ENCODE data around the gene FMOD.
"Not testable (repeated sequence)": the region's sequence is repeated elsewhere in the genome, so short reads cannot be mapped to it uniquely, and the experiment has no call there.

The FMOD gene

DNA sequence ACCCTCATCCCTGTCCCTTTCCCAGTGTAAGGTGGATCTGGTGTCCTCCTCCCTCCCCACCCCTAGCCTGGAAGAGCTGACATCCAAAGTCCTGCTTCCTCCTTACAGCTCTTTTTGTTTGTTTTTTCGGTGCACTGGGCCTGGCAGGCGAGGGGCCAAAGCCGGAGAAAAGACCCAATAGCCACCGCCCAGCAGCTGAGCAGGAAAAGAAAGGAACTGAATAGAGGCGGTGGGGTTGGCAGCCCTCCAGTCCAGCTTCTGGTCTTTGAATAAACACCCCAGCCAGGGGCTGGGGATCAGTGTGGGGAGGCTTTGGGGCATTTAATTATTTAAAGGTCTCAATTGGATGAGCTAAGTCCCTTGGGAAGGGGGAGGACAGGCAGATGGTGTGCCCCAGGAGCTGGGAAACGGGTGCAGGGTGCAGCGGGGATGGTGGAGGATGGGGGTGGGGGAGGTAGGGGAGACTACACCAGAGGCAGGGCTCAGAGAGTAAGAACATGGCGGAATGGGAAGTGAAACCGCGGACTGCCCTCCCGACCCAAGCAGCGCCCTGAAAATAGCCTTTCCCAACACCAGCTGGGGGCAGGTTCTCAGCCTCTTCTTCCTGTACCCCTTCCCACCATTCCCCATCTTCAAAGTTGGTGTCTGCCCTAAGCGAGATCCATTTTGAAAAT lies 25.4 kb downstream of the FMOD start:
- no peak for DNase-seq

DNA sequence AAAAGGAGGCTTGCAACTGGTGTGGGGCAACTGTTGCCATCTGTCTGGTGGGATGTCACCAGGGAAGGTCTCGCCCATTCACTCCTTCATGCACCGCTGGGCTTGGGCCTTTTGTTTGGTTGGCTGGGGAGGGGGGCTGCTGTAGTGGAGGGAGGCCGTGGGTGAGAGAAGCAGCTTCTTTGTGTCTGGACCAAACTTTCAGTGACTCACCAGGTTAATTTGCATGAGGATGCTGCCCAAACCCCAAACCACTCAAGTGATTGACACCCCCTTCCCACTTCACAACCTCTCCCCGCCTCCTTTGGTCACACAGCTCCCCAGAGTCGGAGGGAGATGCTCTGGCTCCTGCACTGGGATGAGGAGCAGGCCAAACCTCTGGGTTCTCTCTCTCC lies 25.9 kb downstream of the FMOD start:
- peak; percentile 24 for DNase-seq

DNA sequence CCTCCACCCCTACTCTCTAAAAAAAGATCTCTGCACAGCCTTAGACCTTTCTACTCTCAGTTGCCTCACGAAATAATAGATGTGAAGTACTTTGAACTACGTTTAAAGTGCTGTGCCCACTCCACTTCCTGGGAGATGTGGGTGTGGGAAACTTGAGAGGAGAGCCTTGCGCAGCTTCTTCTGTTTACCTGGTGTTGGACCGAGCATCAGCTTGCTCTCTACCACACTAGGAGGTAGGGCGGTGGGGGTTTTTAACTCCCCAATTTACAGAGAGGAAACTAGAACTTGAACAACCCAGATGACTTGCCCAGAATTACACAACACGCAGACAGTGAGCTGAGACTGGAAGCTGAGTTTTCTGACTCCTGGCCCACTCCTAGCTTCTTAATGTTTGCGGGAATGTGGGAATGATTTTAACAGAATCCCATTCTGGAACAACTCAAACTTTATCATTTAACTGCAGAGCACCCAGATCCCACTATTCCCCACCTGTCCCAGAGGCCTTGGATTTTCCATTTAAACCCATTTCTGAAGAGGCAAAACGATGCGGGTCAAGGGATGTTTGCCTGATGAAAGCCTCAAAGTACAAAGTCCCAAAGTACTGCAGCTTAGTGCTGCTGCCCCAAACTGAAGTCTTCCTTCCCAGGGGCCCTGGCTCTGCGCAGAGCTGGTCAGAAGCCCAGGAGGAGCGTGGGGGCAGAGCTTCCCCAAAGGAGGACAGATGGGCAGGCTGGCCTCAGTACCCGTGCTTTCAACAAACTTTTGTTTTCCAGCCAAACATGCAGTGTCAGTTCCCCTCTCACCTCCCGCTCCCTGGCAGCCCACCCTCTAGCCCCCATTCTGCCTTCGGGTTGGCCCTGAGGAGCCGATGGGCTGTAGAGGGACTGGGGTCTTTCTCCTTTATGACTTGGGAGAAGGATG lies 26.6 kb downstream of the FMOD start:
- peak; percentile 43 for DNase-seq

DNA sequence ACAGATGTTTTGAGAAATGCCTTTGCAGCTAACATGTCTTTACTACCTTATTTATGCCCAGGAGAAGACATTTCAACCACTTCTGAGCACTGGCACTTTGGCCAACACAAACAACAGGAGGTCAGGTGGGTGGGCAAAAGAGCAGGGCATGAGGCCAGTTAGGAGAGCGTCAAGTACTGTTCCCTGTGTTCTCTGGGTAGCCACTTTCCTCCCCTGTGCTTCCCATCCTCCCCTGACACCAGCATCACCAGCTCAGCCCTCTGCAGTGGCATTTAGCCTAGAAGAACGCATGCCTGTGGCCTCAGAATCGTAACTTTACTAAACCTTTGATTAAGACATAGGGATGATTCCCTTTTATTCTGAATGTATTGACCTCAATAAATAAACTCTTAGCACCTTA lies 27.3 kb downstream of the FMOD start:
- DNase-seq, result no peak

DNA sequence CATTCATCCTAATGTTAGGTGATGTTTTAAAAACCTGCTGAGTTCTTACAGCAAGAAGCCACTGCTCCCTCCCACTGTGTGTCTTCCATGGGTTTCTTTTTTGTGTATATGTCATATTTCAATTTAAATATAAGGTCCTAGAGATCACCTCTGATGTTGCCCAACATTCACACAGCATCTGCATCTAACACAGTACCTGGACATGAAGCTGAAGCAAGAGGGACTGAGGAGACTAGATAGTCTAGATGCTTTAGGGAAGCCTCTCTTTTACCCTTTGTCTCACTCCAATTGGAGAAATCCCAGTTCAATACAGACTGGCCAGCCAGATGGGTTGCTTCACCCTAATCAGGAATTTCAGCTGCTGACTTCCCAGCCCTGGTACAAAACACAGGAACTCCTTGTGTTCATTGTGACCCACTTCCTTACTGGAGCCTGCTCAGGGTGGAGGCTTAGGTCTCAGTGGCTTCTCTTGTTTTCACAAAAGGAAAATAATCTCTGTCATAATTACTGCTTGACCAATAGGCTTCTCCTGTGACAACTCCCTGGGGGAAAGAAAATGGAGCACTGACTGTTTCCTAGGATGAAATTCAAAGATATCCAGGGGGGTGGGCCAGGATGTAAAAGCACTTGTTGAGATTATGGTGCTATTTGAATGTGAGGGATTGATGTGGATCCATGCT lies 28.3 kb downstream of the FMOD start:
- no peak for DNase-seq

DNA sequence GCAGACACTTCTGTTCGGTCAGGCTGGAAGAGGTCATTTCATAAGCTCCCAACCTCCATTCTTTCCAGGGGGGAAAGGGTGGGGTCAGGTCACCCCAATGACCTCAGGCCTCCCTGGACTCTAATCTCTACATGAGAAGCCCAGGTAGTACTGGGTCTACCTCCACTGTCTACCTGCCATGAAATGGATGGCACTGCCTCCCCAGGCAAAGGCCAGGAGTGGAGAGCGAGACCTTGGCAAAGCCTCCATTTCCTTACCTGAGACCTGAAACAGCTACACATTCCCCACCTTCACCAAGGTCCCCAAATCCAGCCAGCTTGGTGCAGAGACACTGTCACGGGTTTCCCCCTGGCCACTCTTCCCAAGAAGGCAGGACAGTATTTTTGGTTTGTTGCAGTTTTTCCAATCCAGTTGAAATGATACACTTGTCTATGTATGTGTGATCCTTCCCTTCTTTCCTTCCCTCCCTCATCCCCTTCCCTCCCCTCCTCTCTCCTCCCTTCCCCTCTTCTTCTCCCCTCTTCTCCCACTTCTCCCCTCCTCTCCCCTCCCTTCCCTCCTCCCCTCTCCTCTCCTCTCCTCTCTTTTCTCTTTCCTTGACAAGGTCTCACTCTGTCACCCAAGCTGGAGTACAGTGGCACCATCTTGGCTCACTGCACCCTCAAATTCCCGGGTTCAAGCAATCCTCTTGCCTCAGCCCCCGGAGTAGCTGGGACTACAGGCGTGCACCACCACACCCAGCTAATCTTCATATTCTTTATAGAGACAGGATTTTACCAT lies 29.5 kb downstream of the FMOD start:
- DNase-seq, result no peak

DNA sequence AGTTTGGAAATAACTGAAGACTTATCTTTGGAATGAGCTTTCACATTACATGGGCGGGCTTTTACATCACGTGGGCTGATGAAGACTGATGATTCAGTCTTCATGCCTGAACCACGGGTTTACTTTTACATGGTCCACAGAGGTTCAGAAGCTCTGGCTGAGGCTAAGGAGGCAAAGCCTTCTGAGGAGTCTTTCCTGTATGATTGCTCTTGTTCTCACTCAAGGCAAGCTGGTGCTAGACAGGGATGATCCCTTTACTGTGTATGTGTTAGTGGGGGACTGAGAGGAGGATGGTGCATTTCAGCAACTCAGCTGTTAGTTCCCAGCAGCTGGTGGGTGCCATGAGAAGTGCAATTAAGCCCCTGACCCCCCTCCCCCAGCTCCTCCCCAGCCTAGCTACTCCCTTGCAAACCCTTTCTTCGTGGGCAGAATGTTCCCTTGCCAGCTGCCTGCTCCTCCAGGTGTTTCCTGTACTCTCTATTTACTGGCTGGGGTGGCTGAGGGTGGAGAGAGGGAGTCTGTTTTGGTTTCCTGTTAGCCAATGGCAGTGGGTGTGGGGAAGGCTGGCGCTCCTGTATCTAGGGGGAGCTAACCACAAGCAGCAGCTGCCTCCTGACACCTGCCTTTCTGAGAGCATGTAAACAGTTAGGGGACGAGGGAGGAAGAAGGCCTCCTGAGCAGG lies 30.2 kb downstream of the FMOD start:
- DNase-seq, result peak; percentile 43

DNA sequence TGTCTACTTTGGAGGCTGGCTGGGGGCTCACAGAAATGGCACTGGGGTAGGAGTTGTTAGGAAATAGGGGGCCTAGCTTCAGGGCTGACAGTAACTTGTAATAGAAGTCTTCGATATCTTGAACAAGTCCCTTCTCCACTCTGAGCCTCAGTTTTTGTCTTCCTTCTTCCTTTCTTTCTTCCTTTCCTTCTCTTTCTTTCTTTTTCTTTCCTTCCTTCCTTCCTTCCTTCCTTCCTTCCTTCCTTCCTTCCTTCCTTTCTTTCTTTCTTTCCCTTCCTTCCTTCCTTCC lies 32.7 kb downstream of the FMOD start:
- DNase-seq, result no peak

DNA sequence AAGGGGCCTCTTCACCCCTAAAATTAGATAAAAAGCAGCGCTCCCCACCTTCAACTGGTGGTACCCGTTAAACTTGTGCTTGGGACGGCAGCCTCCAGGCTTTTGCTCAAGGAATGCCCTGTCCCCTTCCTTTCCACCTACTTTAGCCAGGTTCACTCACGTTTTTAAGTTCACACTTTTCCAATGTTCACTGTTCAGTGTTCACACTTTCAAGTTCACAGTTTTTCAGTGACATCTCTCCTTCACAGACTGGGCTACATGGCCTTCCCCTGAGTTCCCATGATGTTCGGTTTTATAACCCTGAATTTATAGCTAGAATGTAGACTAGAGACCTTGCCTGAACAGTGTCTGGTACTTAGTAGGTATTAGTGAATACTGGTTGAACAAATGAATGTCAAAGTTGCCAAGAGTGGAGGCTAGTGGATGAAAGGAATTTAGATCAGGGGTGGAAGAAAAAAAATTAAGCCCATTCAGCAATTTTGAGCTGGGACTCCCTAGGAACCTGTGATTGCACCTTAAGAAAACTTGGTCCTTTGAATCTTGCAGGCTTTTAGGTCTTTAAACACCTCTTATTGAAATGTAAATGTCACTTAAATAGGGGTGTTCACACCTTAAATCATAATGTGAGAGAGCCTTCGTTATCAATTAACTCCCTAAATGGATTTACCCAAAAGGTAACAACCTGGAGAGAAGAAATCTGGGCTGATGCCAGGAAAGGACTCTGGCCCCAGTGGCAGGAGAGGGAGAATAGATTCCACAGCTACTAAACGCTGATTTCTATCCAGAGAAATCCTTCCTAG lies 33.3 kb downstream of the FMOD start:
- DNase-seq, result no peak

DNA sequence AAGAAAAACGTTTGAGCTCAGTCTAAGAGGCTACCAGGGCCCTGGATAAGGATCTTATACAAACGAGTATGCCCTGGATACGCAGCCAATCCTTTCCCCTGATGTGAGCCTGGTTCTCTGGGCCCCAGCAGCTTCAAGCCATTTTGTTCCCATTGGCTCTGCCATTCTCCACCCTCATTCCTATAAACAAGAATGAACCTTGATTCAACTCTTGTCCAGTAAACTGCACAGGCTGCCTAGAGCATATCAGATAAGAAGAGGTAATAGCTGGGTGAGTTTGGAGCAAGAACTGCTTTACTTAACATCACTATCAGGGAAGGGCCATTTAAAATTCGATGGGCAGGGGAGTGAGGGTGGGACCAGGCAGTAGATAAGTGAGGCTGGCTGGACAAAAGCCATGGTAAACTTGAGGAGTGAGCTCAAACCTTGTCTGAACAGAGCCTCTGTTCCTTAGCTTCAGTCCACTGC lies 34.3 kb downstream of the FMOD start:
- DNase-seq, result no peak

DNA sequence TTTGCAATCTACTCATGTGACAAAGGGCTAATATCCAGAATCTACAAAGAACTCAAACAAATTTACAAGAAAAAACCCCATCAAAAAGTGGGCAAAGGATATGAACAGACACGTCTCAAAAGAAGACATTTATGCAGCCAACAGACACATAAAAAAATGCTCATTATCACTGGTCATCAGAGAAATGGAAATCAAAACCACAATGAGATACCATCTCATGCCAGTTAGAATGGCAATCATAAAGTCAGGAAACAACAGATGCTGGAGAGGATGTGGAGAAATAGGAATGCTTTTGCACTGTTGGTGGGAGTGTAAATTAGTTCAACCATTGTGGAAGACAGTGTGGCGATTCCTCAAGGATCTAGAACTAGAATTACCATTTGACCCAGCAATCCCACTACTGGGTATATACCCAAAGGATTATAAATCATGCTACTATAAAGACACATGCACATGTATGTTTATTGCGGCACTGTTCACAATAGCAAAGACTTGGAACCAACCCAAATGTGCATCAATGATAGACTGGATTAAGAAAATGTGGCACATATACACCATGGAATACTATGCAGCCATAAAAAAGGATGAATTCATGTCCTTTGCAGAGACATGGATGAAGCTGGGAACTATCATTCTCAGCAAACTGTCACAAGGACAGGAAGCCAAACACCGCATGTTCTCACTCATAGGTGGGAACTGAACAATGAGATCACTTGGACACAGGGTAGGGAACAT lies 36.7 kb downstream of the FMOD start:
- not testable (repeated sequence) for DNase-seq

DNA sequence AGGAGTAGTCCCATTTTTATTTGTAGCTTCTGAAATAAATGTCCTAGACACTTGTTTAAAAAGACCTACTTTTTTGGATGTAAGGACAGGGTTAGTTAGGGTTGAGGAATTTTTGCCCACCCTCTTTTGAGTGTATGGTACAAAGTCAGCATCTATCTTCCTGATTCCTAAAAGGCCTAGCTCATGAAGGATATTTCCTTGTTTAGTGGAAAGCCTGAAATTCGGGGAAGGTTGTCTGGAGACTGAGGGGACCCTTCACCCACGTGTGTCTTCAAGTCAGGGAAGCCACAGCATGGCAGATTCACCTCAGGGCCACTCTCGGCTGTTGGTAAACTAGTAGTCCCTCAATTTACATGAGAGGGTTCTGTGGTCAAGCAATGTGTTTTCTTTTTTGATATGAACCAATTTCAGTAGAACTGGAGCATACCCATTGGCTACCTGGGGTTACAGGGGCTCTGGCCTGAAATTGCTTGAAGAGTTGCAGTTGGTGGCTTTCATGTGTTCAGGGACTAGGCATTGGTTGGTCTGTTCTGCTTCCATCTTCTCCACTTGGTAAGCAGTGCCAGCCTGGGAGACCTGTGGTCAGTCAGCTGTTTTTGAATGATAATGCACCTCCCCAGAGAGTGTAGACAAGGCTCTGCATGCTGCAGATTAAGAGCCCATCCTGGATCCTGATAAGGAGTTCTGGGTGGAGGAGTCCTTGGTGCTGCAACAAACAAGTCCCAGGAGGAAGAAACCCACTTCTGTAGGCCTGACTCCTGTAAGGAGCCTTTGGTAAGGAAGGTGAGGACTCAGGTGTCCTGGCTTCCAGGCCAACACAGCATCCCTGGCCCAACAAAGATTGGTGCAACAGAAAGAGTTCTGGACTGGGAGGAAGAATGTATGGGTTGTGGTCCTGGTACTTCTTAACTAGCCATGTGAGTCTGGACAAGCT lies 39.3 kb downstream of the FMOD start:
- no peak for DNase-seq

DNA sequence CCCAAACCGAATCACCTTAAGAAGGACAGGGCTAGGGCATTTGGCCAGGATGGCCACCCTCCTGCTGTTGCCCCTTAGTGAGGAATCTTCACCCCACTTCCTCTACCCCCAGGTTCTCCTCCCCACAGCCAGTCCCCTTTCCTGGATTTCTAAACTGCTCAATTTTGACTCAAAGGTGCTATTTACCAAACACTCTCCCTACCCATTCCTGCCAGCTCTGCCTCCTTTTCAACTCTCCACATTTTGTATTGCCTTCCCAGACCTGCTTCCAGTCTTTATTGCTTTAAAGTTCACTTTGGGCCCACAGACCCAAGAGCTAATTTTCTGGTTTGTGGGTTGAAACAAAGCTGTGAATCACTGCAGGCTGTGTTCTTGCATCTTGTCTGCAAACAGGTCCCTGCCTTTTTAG lies 42.0 kb downstream of the FMOD start:
- no peak for DNase-seq

DNA sequence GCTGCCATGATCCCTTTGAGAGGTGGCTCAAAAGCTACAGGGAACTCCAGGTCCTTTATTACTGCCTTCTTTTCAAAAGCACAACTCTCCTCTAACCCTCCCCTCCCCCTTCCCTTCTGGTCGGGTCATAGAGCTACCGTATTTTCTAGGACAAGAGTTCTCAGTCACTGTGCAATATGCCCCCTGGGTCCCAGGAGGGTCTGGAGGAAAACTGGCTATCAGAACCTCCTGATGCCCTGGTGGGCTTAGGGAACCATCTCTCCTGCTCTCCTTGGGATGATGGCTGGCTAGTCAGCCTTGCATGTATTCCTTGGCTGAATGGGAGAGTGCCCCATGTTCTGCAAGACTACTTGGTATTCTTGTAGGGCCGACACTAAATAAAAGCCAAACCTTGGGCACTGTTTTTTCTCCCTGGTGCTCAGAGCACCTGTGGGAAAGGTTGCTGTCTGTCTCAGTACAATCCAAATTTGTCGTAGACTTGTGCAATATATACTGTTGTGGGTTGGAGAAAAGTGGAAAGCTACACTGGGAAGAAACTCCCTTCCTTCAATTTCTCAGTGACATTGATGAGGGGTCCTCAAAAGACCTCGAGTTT lies 42.5 kb downstream of the FMOD start:
- DNase-seq, result no peak

DNA sequence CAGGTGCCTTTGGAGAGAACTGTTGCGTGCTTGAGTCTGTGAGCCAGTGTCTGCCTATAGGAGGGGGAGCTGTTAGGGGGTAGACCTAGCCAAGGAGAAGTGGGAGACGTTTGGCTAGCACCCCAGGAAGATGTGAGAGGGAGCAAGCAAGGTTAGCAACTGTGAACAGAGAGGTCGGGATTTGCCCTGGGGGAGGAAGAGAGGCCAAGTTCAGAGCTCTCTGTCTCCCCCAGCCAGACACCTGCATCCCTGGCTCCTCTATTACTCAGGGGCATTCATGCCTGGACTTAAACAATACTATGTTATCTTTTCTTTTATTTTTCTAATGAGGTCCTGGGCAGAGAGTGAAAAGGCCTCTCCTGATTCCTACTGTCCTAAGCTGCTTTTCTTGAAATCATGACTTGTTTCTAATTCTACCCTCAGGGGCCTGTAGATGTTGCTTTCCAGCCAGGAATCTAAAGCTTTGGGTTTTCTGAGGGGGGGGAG lies 43.2 kb downstream of the FMOD start:
- no peak for DNase-seq

DNA sequence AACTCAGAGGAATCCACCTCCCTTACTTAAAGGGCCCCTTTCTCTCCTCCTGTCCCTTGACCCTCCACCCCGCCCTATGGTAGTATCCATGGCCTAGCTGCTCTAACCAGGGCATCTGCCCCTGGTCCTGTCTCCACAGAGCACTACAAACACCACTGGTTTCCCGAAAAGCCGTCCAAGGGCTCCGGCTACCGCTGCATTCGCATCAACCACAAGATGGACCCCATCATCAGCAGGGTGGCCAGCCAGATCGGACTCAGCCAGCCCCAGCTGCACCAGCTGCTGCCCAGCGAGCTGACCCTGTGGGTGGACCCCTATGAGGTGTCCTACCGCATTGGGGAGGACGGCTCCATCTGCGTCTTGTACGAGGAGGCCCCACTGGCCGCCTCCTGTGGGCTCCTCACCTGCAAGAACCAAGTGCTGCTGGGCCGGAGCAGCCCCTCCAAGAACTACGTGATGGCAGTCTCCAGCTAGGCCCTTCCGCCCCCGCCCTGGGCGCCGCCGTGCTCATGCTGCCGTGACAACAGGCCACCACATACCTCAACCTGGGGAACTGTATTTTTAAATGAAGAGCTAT lies 43.9 kb downstream of the FMOD start:
- DNase-seq, result no peak

DNA sequence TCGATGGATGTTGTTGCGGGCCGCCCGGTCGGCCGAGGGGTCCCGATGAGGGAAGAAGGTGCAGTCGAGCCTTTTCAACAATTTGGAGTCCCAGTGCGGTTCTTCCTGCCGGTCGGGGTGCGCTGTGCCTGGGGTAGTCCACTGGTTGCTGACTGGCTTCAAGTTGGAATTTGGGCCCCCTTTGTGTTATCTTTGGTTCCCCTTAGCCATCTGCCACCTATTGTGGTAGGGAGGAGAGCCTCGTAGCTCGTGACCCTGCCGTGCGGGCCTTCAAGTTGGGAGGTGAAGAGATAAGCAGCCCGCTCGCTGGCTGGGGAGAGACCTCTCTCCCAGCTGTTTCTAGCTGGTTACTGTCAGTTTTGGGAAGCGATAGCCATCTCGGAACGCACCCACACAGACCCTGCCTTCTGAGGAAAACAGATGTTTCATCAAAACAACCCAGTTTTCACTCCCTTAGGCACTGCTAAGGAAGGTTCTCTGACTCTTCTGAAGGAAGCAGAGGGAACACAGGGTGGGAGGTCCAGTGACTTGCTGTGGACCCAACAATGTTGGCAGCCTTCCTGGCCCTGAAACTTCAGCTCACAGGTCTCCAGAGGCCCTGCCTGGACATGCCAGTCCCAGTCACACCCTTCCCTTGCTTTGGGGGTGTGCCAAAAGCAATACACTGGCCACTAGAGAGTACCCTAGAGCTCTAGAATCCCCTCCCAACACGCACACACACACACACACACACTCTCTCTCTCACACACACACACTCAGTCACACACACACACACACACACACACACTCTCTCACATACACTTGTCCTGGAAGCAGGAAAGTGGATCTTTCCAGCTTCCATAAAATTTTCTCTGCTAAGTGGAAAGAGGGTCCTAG lies 44.6 kb downstream of the FMOD start:
- DNase-seq, result no peak

DNA sequence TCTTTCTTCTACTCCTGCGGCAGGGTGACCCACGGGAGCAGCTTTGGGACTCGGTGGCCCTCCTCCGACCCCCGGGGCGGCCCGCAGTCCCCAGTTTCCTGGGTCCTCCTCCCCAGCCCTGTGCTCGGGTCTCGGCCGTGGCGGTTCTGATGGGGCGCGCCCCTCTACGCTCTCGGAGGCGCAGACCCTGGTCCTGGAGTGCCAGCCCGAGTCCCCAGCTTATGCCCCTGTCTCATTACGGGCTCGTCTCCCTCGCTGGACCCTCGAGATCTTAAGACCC lies 45.2 kb downstream of the FMOD start:
- DNase-seq, result no peak
